Parathyroid adenoma (tissue), 2 donors: ENCODE data around the gene PCDH15.

Experiments
- H2AFZ ChIP-seq: fragments of 300-600 bp; sonication (generic); one replicate; pipeline ENCODE4 v1.7.0; 2017; ENCODE audit warnings: antibody characterized with exemption, mild to moderate bottlenecking
- H3K27ac ChIP-seq: fragments of 300-600 bp; sonication (generic); one replicate; pipeline ENCODE4 v1.7.0; 2017
- H3K27me3 ChIP-seq: fragments of 300-600 bp; sonication (generic); one replicate; pipeline ENCODE4 v1.7.0; 2017; ENCODE audit warnings: low read length; ENCODE audit not compliant: control insufficient read depth, insufficient read depth
- H3K36me3 ChIP-seq: fragments of 300-600 bp; sonication (generic); one replicate; pipeline ENCODE4 v1.7.0; 2017; ENCODE audit warnings: low read length; ENCODE audit not compliant: control insufficient read depth, insufficient read depth
- H3K4me1 ChIP-seq: fragments of 300-600 bp; sonication (generic); one replicate; pipeline ENCODE4 v1.7.0; 2017; ENCODE audit warnings: control low read depth
- H3K4me2 ChIP-seq: fragments of 300-600 bp; sonication (generic); one replicate; pipeline ENCODE4 v1.7.0; 2017; ENCODE audit warnings: low read length
- H3K4me3 ChIP-seq: fragments of 300-600 bp; sonication (generic); one replicate; pipeline ENCODE4 v1.7.0; 2017; ENCODE audit warnings: low read depth, low read length
- H3K79me2 ChIP-seq: fragments of 300-600 bp; sonication (generic); one replicate; pipeline ENCODE4 v1.7.0; 2017; ENCODE audit warnings: control low read depth
- H3K9ac ChIP-seq: fragments of 300-600 bp; sonication (generic); one replicate; pipeline ENCODE4 v1.7.0; 2017; ENCODE audit warnings: mild to moderate bottlenecking
- H3K9me3 ChIP-seq: fragments of 300-600 bp; sonication (generic); one replicate; pipeline ENCODE4 v1.7.0; 2017; ENCODE audit warnings: low read length; ENCODE audit not compliant: control insufficient read depth
- TF ChIP-seq, protein P1 (sequence below): fragments of 300-600 bp; sonication (generic); IDR thresholded peaks from one replicate; pipeline ENCODE4 v1.7.0; 2017; ENCODE audit warnings: antibody characterized with exemption, mild to moderate bottlenecking
- donor health status: primary hyperparathyroidism.

Gene PCDH15

DNA sequence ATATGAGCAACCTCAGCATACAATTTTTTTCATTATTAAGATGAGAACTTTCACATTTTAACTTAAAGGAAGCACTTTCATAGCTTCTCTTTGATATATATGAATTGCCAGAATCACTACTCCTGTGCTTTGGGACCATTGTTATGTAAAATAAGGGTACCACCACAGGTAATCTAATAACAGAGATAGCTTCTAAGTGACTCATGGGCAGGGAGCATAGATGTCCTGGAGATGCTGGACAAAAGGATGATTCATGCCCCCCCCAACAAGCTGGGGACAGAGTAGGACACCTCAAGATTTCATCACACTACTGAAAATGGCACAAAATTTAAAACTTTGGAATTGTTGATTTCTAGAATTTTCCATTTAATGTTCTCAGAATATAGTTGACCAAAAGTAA is 641.1 kb downstream of the PCDH15 start:
- H3K9me3 ChIP-seq, result no peaks in the 10 kb centered on the region
- TF ChIP-seq, protein P1, sequence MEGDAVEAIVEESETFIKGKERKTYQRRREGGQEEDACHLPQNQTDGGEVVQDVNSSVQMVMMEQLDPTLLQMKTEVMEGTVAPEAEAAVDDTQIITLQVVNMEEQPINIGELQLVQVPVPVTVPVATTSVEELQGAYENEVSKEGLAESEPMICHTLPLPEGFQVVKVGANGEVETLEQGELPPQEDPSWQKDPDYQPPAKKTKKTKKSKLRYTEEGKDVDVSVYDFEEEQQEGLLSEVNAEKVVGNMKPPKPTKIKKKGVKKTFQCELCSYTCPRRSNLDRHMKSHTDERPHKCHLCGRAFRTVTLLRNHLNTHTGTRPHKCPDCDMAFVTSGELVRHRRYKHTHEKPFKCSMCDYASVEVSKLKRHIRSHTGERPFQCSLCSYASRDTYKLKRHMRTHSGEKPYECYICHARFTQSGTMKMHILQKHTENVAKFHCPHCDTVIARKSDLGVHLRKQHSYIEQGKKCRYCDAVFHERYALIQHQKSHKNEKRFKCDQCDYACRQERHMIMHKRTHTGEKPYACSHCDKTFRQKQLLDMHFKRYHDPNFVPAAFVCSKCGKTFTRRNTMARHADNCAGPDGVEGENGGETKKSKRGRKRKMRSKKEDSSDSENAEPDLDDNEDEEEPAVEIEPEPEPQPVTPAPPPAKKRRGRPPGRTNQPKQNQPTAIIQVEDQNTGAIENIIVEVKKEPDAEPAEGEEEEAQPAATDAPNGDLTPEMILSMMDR, result no peak

DNA sequence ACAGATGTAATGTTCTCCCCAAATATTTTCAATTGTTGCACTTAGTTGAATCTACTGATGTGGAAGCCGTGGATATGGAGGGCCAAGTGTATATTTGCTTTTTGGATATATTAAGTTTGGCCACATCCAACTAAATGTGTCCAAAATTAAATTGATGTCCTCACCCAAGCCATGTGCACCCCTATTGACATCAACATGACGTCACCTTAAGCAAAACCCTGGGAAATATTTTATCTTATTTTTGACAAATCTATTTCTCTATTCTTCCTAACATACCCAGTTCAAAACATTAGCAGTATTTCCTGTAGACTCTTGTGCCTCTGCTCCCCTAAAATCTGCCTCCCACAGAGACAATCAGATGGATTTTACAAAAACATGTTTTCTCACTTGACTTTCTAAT is 652.5 kb downstream of the PCDH15 start:
- Histone ChIP-seq H3K79me2 (no peaks in the 10 kb centered on the region), H3K9me3 (no peaks in the 10 kb centered on the region), H3K4me3 (no peak overlapping the region), H3K36me3 (no peaks in the 10 kb centered on the region), H3K9ac (no peak overlapping the region), H3K27ac (no peak overlapping the region), H3K27me3 (no peaks in the 10 kb centered on the region), H3K4me2 (no peak overlapping the region), H3K4me1 (no peaks in the 10 kb centered on the region), H2AFZ (no peak overlapping the region)
- TF ChIP-seq, protein P1, result no peak

More for the DNA sequence above, 641.1 kb downstream of the PCDH15 start:
- Histone ChIP-seq H3K9ac (no peak overlapping the region), H3K27me3 (no peaks in the 10 kb centered on the region), H3K4me1 (no peaks in the 10 kb centered on the region), H3K36me3 (no peaks in the 10 kb centered on the region), H3K4me3 (no peak overlapping the region), H3K4me2 (no peak overlapping the region), H2AFZ (no peak overlapping the region), H3K79me2 (no peaks in the 10 kb centered on the region), H3K27ac (no peak overlapping the region)

DNA sequence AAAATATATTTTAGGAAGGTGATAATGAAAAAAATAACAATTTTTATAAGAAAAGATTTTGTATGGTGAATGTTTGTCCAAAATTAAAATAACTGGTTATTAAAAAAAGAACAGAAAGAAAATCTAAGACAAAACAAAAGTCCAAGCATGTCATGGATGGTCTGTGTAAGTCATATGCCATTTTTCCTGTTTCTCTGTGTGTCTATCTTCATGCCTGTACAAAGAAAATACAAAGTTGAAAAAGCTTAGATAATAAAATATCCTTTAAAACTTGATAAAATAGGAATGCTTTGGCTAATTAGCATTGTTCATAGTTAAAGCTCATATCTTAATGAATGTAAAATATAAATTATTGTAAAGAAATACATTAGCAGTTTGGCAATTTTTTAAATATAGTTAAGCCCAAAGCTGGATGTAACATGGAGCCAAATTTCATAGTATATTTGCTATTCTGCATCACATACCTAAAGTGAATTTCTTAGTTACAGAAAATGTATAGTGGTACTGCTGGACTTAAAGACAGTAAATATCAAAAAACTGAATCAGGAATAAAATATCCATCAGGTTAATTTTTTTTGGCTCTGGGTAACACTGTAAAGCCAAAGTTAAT is 661.1 kb downstream of the PCDH15 start:
- H3K79me2 ChIP-seq, result no peaks in the 10 kb centered on the region
- H3K36me3 ChIP-seq, result no peaks in the 10 kb centered on the region
- H3K4me3 ChIP-seq, result no peak overlapping the region
- TF ChIP-seq, protein P1, result no peak
- H3K9ac ChIP-seq, result no peak overlapping the region
- H2AFZ ChIP-seq, result no peak overlapping the region
- H3K27ac ChIP-seq, result no peak overlapping the region
- no peaks in the 10 kb centered on the region for H3K4me1 ChIP-seq
- H3K27me3 ChIP-seq, result no peaks in the 10 kb centered on the region
- no peak overlapping the region for H3K4me2 ChIP-seq
- no peaks in the 10 kb centered on the region for H3K9me3 ChIP-seq

DNA sequence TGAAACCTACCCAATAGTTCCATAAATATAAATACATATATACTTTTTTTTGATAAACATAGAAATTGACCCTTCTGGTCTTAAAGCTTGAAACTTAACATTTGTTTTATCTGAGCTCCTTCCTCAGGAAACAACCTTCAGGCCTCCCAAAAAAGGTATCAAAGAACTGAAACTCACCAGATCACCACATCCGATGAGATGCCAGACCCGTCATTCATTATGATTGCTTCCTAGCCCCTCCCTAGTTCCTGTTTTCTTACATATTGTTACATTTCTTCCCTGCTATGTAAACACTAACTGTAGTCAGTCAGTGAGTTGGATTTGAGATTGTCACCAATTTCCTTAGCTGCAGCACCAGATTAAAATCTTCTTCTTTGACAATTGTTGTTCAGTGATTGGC is 663.6 kb downstream of the PCDH15 start:
- TF ChIP-seq, protein P1, result no peak
- H3K36me3 ChIP-seq, result no peaks in the 10 kb centered on the region
- no peak overlapping the region for H3K27ac ChIP-seq
- H2AFZ ChIP-seq, result no peak overlapping the region
- no peaks in the 10 kb centered on the region for H3K79me2 ChIP-seq
- H3K4me3 ChIP-seq, result no peak overlapping the region
- H3K27me3 ChIP-seq, result no peaks in the 10 kb centered on the region
- H3K4me1 ChIP-seq, result no peaks in the 10 kb centered on the region
- H3K9me3 ChIP-seq, result no peaks in the 10 kb centered on the region
- no peak overlapping the region for H3K4me2 ChIP-seq
- H3K9ac ChIP-seq, result no peak overlapping the region

DNA sequence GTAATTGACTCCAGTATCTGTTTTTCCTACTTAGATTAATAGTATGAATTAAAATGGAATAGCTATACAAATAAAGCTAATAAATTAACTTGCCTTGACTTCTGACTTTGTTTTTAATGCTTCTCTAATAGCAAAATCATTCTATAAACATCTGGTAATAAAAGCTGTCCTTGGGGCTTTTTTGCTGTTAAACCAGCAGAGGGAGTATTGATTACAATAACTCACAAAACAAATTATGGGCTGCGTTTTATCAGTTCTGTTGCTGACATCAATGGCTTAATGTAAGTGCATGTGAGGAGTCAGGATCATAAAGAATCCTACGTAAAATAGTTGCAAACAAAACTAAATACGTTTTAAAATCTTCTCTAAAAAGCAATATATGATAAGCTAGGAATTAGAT is 667.8 kb downstream of the PCDH15 start:
- TF ChIP-seq, protein P1, result no peak
- no peaks in the 10 kb centered on the region for H3K27me3 ChIP-seq
- H3K4me3 ChIP-seq, result no peak overlapping the region
- no peaks in the 10 kb centered on the region for H3K4me1 ChIP-seq
- no peak overlapping the region for H3K9ac ChIP-seq
- no peaks in the 10 kb centered on the region for H3K9me3 ChIP-seq
- H3K4me2 ChIP-seq, result no peak overlapping the region
- H3K79me2 ChIP-seq, result no peaks in the 10 kb centered on the region
- no peak overlapping the region for H3K27ac ChIP-seq
- H3K36me3 ChIP-seq, result no peaks in the 10 kb centered on the region
- H2AFZ ChIP-seq, result no peak overlapping the region
